ENCODE data around the gene CEP55. TPM values are rescaled to one million over a fixed set of nuclear protein-coding genes. Genes with fewer than 3 reads are reported as not detected.
A peak's percentile ranks its signal among the peaks of the same experiment; 100 is the strongest.

Gene CEP55
- total RNA-seq, 1 experiment from 2014 or later: 62.6 TPM

- peaks cover 85% of the 10 kb centered on the region for H3K79me2 ChIP-seq (ENCODE audit: low read length)
- no peaks in the 10 kb centered on the region for H3K9me2 ChIP-seq (replicated peaks; ENCODE audit: low read length)
- peak overlapping the region; percentile 10; the same call in 1 of the 2 replicates for H3K9ac ChIP-seq (ENCODE audit: low read length)
- H4K20me1 ChIP-seq (ENCODE audit: low read length): no peaks in the 10 kb centered on the region
- peaks cover 38% of the 10 kb centered on the region for H3K36me3 ChIP-seq (ENCODE audit: low read depth, low read length)
- H3K9me3 ChIP-seq (ENCODE audit: low read length): no peaks in the 10 kb centered on the region
- H3K4me3 ChIP-seq (ENCODE audit: low read length): no peak overlapping the region; the same call in 1 of the 2 replicates
- H3K4me1 ChIP-seq (ENCODE audit: insufficient read depth, low read length): peaks cover 71% of the 10 kb centered on the region
- no TSS peak for BruUV-seq (replicated peaks)
- DNase-seq (peak; percentile 14), ATAC-seq (no peak)
- peak overlapping the region; percentile 99 for H3K27ac ChIP-seq (ENCODE audit: low read length)
- H2AFZ ChIP-seq (ENCODE audit: low read length): no peak overlapping the region
- CTCF ChIA-PET: interaction anchor here (0.7 to 1.7 kb wide), 2 partner anchors 16 to 20 kb away, joined by 4 to 8 read pairs; no protein-coding TSS in a partner anchor
- no peaks in the 10 kb centered on the region for H3K27me3 ChIP-seq (ENCODE audit: low read length)
- intact Hi-C loops (cut with micrococcal nuclease): no loop called here
- H3F3A ChIP-seq (ENCODE audit: low read length, unreplicated experiment): peaks cover 18% of the 10 kb centered on the region
- TF ChIP-seq CTCF (conservative IDR thresholded peaks at IDR 0.05; ENCODE audit: low read depth, low read length): no peak
- no peak for TF ChIP-seq EZH2 (IDR thresholded peaks at IDR 0.05; ENCODE audit: low read length, unreplicated experiment)
- TF ChIP-seq EZH2phosphoT487 (IDR thresholded peaks at IDR 0.05; ENCODE audit: borderline replicate concordance, low read length): no peak
- H3K4me2 ChIP-seq (ENCODE audit: low read length): peak overlapping the region; percentile 65
- POLR2A ChIA-PET (ENCODE audit: unreplicated experiment): interaction anchor here (0.6 to 1.4 kb wide), 3 partner anchors 12 to 21 kb away, joined by 4 to 16 read pairs (median 4); partner anchors contain the start of gene MYOF
These were observed 35.2 kb upstream of the CEP55 start for GRCh38 chr10:93461109-93461806.

GRCh38 chr10:93461807-93462178, 34.6 kb upstream of the CEP55 start:
- H3K9ac ChIP-seq (ENCODE audit: low read length): 0 out of 2 replicates have a peak overlapping the region, but pooled peaks have one; percentile 10
- peak overlapping the region; percentile 99 for H3K27ac ChIP-seq (ENCODE audit: low read length)
- BruUV-seq (replicated peaks): no TSS peak
- H3K4me1 ChIP-seq (ENCODE audit: insufficient read depth, low read length): peaks cover 77% of the 10 kb centered on the region
- ATAC-seq: 0 out of 2 replicates have a peak, but pooled peaks have one; percentile 4
- H3F3A ChIP-seq (ENCODE audit: low read length, unreplicated experiment): peaks cover 18% of the 10 kb centered on the region
- H3K27me3 ChIP-seq (ENCODE audit: low read length): no peaks in the 10 kb centered on the region
- peak; percentile 81 for DNase-seq
- no peak overlapping the region for H2AFZ ChIP-seq (ENCODE audit: low read length)
- H3K4me2 ChIP-seq (ENCODE audit: low read length): peak overlapping the region; percentile 65; the same call in 1 of the 2 replicates
- H3K36me3 ChIP-seq (ENCODE audit: low read depth, low read length): peaks cover 33% of the 10 kb centered on the region
- no peak overlapping the region for H3K4me3 ChIP-seq (ENCODE audit: low read length)
- peaks cover 82% of the 10 kb centered on the region for H3K79me2 ChIP-seq (ENCODE audit: low read length)
- POLR2A ChIA-PET (ENCODE audit: unreplicated experiment): interaction anchor here (0.6 to 1.4 kb wide), 3 partner anchors 11 to 21 kb away, joined by 4 to 16 read pairs (median 4); partner anchors contain the start of gene MYOF
- CTCF ChIA-PET: interaction anchor here (0.7 to 1.7 kb wide), 2 partner anchors 16 to 20 kb away, joined by 4 to 8 read pairs; no protein-coding TSS in a partner anchor
- H3K9me3 ChIP-seq (ENCODE audit: low read length): no peaks in the 10 kb centered on the region
- H3K9me2 ChIP-seq (replicated peaks; ENCODE audit: low read length): no peaks in the 10 kb centered on the region
- H4K20me1 ChIP-seq (ENCODE audit: low read length): no peaks in the 10 kb centered on the region
- TF ChIP-seq CTCF (conservative IDR thresholded peaks at IDR 0.05; ENCODE audit: low read depth, low read length) (no peak), EZH2phosphoT487 (IDR thresholded peaks at IDR 0.05; ENCODE audit: borderline replicate concordance, low read length) (no peak), EZH2 (IDR thresholded peaks at IDR 0.05; ENCODE audit: low read length, unreplicated experiment) (no peak)
- intact Hi-C loops (cut with micrococcal nuclease): no loop called here
